Measurements from ENCODE around the gene MISP. TPM values are rescaled to one million over a fixed set of nuclear protein-coding genes. Genes with fewer than 3 reads are reported as not detected.

The MISP gene
- total RNA-seq, 1 donor from 2014 or later = 1.5 TPM

GRCh38 chr19:771332-771785 is 20.4 kb downstream of the MISP start:
- H3K27ac Mint-ChIP-seq = no peak overlapping the region
- DNase-seq (ENCODE audit: low spot score in 2 of 2, unreplicated experiment in 2 of 2) = no peak
- no peaks in the 10 kb centered on the region for H3K36me3 Mint-ChIP-seq
- H3K9me3 Mint-ChIP-seq = no peaks in the 10 kb centered on the region
- H3K4me1 Mint-ChIP-seq = peaks cover 6% of the 10 kb centered on the region
- H3K4me3 Mint-ChIP-seq = no peak overlapping the region
- peak; percentile 32 for TF ChIP-seq CTCF (IDR thresholded peaks at IDR 0.05; ENCODE audit: unreplicated experiment)
- no peaks in the 10 kb centered on the region for H3K27me3 Mint-ChIP-seq (ENCODE audit: low read depth)

- no peaks in the 10 kb centered on the region for H3K9me3 Mint-ChIP-seq
- DNase-seq (ENCODE audit: low spot score in 2 of 2, unreplicated experiment in 2 of 2) = no peak
- no peaks in the 10 kb centered on the region for H3K36me3 Mint-ChIP-seq
- H3K4me1 Mint-ChIP-seq = peaks cover 6% of the 10 kb centered on the region
- H3K27ac Mint-ChIP-seq = no peak overlapping the region
- no peaks in the 10 kb centered on the region for H3K27me3 Mint-ChIP-seq (ENCODE audit: low read depth)
- no peak overlapping the region for H3K4me3 Mint-ChIP-seq
- no peak for TF ChIP-seq CTCF (IDR thresholded peaks at IDR 0.05; ENCODE audit: unreplicated experiment)
These were observed 21.2 kb downstream of the MISP start for GRCh38 chr19:772063-772462.

- Mint-ChIP-seq H3K4me1 (peaks cover 6% of the 10 kb centered on the region), H3K27ac (no peak overlapping the region), H3K36me3 (no peaks in the 10 kb centered on the region), H3K9me3 (no peaks in the 10 kb centered on the region), H3K27me3 (ENCODE audit: low read depth) (no peaks in the 10 kb centered on the region), H3K4me3 (no peak overlapping the region)
- no peak for TF ChIP-seq CTCF (IDR thresholded peaks at IDR 0.05; ENCODE audit: unreplicated experiment)
- DNase-seq (ENCODE audit: low spot score in 2 of 2, unreplicated experiment in 2 of 2) = no peak
These were observed 22.0 kb downstream of the MISP start for GRCh38 chr19:772730-773436.

- Mint-ChIP-seq H3K9me3 (no peaks in the 10 kb centered on the region), H3K4me1 (peaks cover 4% of the 10 kb centered on the region), H3K27ac (no peak overlapping the region), H3K36me3 (no peaks in the 10 kb centered on the region), H3K27me3 (ENCODE audit: low read depth) (no peaks in the 10 kb centered on the region), H3K4me3 (no peak overlapping the region)
- TF ChIP-seq CTCF (IDR thresholded peaks at IDR 0.05; ENCODE audit: unreplicated experiment) = no peak
- no peak for DNase-seq (ENCODE audit: low spot score in 2 of 2, unreplicated experiment in 2 of 2)
These were observed 25.6 kb downstream of the MISP start for GRCh38 chr19:776549-776948.

GRCh38 chr19:778910-779653 is 28.2 kb downstream of the MISP start:
- Mint-ChIP-seq H3K36me3 (no peaks in the 10 kb centered on the region), H3K27ac (peak overlapping the region; percentile 71), H3K27me3 (ENCODE audit: low read depth) (no peaks in the 10 kb centered on the region), H3K4me1 (peaks cover 19% of the 10 kb centered on the region), H3K9me3 (no peaks in the 10 kb centered on the region), H3K4me3 (no peak overlapping the region)
- no peak for DNase-seq (ENCODE audit: low spot score in 2 of 2, unreplicated experiment in 2 of 2)
- TF ChIP-seq CTCF (IDR thresholded peaks at IDR 0.05; ENCODE audit: unreplicated experiment) = no peak

Measured in mesothelial cell of epicardium (in vitro differentiated cells).